ENCODE results near the gene RBM26. TPM values are rescaled to one million over a fixed set of nuclear protein-coding genes. Genes with fewer than 3 reads are reported as not detected.

Gene RBM26
- total RNA-seq, 1 donor from 2014 or later = 42.6 TPM

DNA sequence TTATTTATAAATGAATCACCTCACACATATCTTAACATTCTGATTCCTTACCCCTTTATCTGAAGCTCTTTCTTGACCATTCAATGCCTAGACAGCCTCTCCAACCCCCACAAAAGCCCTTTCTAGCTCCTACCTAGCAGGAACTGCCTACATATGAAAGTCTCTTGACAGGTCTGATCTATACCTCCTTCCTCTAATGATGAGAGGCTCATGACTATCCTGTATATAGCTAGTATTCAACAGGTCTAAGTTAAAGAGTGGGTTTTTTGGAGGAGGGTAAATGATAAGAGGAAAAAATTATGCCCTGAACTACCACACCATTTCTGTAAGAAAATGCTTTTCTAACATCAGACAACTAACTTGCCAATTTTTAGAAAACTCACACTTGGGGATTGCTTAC is 47.0 kb downstream of the RBM26 start:
- no peak overlapping the region for H3K4me3 Mint-ChIP-seq (ENCODE audit: unreplicated experiment)
- Histone ChIP-seq H3K36me3 (ENCODE audit: insufficient read depth, low read length) (peaks cover 27% of the 10 kb centered on the region), H4K20me1 (ENCODE audit: insufficient read depth, low read length) (no peaks in the 10 kb centered on the region), H3K27me3 (ENCODE audit: insufficient read depth, low read length) (no peaks in the 10 kb centered on the region), H3K4me3 (ENCODE audit: insufficient read depth, low read depth, low read length) (no peak overlapping the region), H3K9ac (ENCODE audit: low read length) (no peak overlapping the region), H2AFZ (ENCODE audit: low read depth, low read length) (no peak overlapping the region), H3K27ac (ENCODE audit: low read depth, low read length) (no peak overlapping the region), H3K9me3 (ENCODE audit: insufficient read depth, low read depth, low read length) (no peaks in the 10 kb centered on the region), H3K79me2 (ENCODE audit: insufficient read depth, low read length) (no peaks in the 10 kb centered on the region), H3K4me2 (ENCODE audit: low read length) (no peak overlapping the region), H3K4me1 (ENCODE audit: insufficient read depth, low read length) (peaks cover 5% of the 10 kb centered on the region)
- TF ChIP-seq EZH2 (IDR thresholded peaks at IDR 0.05; ENCODE audit: insufficient read depth, low read length) = no peak
- TF ChIP-seq, protein P1, sequence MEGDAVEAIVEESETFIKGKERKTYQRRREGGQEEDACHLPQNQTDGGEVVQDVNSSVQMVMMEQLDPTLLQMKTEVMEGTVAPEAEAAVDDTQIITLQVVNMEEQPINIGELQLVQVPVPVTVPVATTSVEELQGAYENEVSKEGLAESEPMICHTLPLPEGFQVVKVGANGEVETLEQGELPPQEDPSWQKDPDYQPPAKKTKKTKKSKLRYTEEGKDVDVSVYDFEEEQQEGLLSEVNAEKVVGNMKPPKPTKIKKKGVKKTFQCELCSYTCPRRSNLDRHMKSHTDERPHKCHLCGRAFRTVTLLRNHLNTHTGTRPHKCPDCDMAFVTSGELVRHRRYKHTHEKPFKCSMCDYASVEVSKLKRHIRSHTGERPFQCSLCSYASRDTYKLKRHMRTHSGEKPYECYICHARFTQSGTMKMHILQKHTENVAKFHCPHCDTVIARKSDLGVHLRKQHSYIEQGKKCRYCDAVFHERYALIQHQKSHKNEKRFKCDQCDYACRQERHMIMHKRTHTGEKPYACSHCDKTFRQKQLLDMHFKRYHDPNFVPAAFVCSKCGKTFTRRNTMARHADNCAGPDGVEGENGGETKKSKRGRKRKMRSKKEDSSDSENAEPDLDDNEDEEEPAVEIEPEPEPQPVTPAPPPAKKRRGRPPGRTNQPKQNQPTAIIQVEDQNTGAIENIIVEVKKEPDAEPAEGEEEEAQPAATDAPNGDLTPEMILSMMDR (IDR thresholded peaks at IDR 0.05; ENCODE audit: insufficient read depth, low read depth, low read length) = no peak
- peaks cover 3% of the 10 kb centered on the region for H3K36me3 Mint-ChIP-seq (ENCODE audit: low read depth, unreplicated experiment)
- H3K27ac Mint-ChIP-seq (ENCODE audit: unreplicated experiment) = no peak overlapping the region
- DNase-seq (ENCODE audit: low read depth) (no peak), FAIRE-seq (no peak)
- H3K4me1 Mint-ChIP-seq (ENCODE audit: low read depth, unreplicated experiment) = peaks cover 17% of the 10 kb centered on the region
- H3K27me3 Mint-ChIP-seq (ENCODE audit: low read depth, unreplicated experiment) = no peaks in the 10 kb centered on the region
- no peaks in the 10 kb centered on the region for H3K9me3 Mint-ChIP-seq (ENCODE audit: unreplicated experiment)

DNA sequence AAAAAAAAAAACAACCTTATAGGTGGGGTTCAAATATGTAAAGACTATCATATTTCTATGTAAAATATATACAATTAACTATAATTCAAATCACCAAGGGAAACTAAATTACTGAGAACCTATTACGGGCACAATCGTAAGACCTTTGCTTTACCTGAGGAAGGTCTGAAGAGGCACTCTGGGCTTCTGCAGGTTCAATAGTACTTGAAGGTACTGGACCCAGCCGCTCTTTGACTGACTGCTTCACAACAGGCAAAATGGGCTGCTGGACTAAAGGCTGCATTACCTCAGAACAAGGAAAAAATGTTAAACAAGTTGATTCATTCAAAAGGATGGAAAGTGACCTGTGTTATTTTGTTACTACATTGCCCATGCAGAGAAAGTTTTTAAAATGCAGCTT is 51.8 kb downstream of the RBM26 start:
- no peak for TF ChIP-seq EZH2 (IDR thresholded peaks at IDR 0.05; ENCODE audit: insufficient read depth, low read length)
- TF ChIP-seq, protein P1 (IDR thresholded peaks at IDR 0.05; ENCODE audit: insufficient read depth, low read depth, low read length) = no peak
- Mint-ChIP-seq H3K4me3 (ENCODE audit: unreplicated experiment) (no peak overlapping the region), H3K9me3 (ENCODE audit: unreplicated experiment) (no peaks in the 10 kb centered on the region), H3K27me3 (ENCODE audit: low read depth, unreplicated experiment) (no peaks in the 10 kb centered on the region), H3K27ac (ENCODE audit: unreplicated experiment) (peak overlapping the region; percentile 87), H3K36me3 (ENCODE audit: low read depth, unreplicated experiment) (peaks cover 3% of the 10 kb centered on the region), H3K4me1 (ENCODE audit: low read depth, unreplicated experiment) (peaks cover 35% of the 10 kb centered on the region)
- H3K9me3 ChIP-seq (ENCODE audit: insufficient read depth, low read depth, low read length) = no peaks in the 10 kb centered on the region
- H3K4me1 ChIP-seq (ENCODE audit: insufficient read depth, low read length) = peaks cover 5% of the 10 kb centered on the region
- H4K20me1 ChIP-seq (ENCODE audit: insufficient read depth, low read length) = no peaks in the 10 kb centered on the region
- H3K27me3 ChIP-seq (ENCODE audit: insufficient read depth, low read length) = no peaks in the 10 kb centered on the region
- FAIRE-seq (no peak), DNase-seq (ENCODE audit: low read depth) (no peak)
- no peak overlapping the region for H2AFZ ChIP-seq (ENCODE audit: low read depth, low read length)
- H3K36me3 ChIP-seq (ENCODE audit: insufficient read depth, low read length) = peaks cover 27% of the 10 kb centered on the region
- no peak overlapping the region for H3K4me2 ChIP-seq (ENCODE audit: low read length)
- no peak overlapping the region for H3K9ac ChIP-seq (ENCODE audit: low read length)
- no peaks in the 10 kb centered on the region for H3K79me2 ChIP-seq (ENCODE audit: insufficient read depth, low read length)
- H3K4me3 ChIP-seq (ENCODE audit: insufficient read depth, low read depth, low read length) = no peak overlapping the region
- no peak overlapping the region for H3K27ac ChIP-seq (ENCODE audit: low read depth, low read length)

DNA sequence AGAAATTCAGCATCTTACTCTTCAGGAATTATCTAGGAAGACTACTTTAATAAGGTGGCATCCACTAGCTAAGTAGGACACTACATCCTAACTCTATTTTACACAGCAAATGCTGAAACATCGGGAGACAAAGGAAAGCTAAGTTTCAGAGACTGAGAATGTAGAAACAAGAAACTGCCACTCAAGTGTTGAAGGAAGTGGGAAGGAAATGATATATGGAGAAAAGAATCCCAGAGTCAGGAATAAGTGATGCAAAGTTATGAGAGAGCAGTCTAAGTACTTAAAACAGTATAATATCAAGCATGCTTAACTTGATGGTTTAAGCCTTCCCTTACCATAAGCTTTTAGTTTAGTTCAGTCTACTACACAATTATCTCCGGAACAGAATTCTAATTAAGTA is 52.4 kb downstream of the RBM26 start:
- Histone ChIP-seq H3K79me2 (ENCODE audit: insufficient read depth, low read length) (no peaks in the 10 kb centered on the region), H3K9me3 (ENCODE audit: insufficient read depth, low read depth, low read length) (no peaks in the 10 kb centered on the region), H3K4me2 (ENCODE audit: low read length) (peak overlapping the region; percentile 2), H3K9ac (ENCODE audit: low read length) (no peak overlapping the region), H3K36me3 (ENCODE audit: insufficient read depth, low read length) (peaks cover 24% of the 10 kb centered on the region), H4K20me1 (ENCODE audit: insufficient read depth, low read length) (no peaks in the 10 kb centered on the region), H3K4me3 (ENCODE audit: insufficient read depth, low read depth, low read length) (no peak overlapping the region), H3K27me3 (ENCODE audit: insufficient read depth, low read length) (no peaks in the 10 kb centered on the region), H3K4me1 (ENCODE audit: insufficient read depth, low read length) (peaks cover 5% of the 10 kb centered on the region), H2AFZ (ENCODE audit: low read depth, low read length) (no peak overlapping the region), H3K27ac (ENCODE audit: low read depth, low read length) (peak overlapping the region; percentile 23)
- Mint-ChIP-seq H3K27ac (ENCODE audit: unreplicated experiment) (peak overlapping the region; percentile 87), H3K4me3 (ENCODE audit: unreplicated experiment) (no peak overlapping the region), H3K27me3 (ENCODE audit: low read depth, unreplicated experiment) (no peaks in the 10 kb centered on the region), H3K9me3 (ENCODE audit: unreplicated experiment) (no peaks in the 10 kb centered on the region), H3K4me1 (ENCODE audit: low read depth, unreplicated experiment) (peaks cover 35% of the 10 kb centered on the region), H3K36me3 (ENCODE audit: low read depth, unreplicated experiment) (peaks cover 1% of the 10 kb centered on the region)
- peak; percentile 23 for FAIRE-seq
- TF ChIP-seq, protein P1 (IDR thresholded peaks at IDR 0.05; ENCODE audit: insufficient read depth, low read depth, low read length) = no peak
- TF ChIP-seq EZH2 (IDR thresholded peaks at IDR 0.05; ENCODE audit: insufficient read depth, low read length) = no peak
- DNase-seq (ENCODE audit: low read depth) = peak; percentile 14

Data from astrocyte (in vitro differentiated cells and primary cell).